ENCODE results near the gene LOC128125822.

Gene LOC128125822

DNA sequence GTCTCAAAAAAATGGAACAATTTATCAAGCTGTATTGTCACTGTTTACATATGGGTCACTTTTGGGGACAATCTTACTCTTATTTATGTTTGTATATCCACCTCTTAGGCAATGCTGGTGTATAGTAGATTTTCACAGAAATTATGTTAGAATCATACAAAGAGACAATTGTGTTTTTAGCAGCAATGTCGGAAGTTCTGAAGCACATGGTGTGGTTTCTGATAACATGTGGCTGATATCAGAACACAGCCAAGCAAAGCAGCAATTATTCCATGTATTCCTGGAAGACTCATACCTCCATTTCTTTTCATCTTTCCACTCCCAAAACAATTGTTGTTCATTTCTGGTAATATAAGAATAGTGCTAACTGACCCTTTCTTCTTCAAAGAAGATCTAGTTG is 17.5 kb upstream of the LOC128125822 start:
- no peak for DNase-seq (ENCODE audit: low spot score in 2 of 2, unreplicated experiment in 2 of 2)
- Mint-ChIP-seq H3K27ac (no peak overlapping the region), H3K4me1 (no peaks in the 10 kb centered on the region), H3K4me3 (no peak overlapping the region), H3K9me3 (no peaks in the 10 kb centered on the region), H3K27me3 (ENCODE audit: low read depth) (no peaks in the 10 kb centered on the region), H3K36me3 (no peaks in the 10 kb centered on the region)
- no peak for TF ChIP-seq CTCF (IDR thresholded peaks at IDR 0.05; ENCODE audit: unreplicated experiment)

DNA sequence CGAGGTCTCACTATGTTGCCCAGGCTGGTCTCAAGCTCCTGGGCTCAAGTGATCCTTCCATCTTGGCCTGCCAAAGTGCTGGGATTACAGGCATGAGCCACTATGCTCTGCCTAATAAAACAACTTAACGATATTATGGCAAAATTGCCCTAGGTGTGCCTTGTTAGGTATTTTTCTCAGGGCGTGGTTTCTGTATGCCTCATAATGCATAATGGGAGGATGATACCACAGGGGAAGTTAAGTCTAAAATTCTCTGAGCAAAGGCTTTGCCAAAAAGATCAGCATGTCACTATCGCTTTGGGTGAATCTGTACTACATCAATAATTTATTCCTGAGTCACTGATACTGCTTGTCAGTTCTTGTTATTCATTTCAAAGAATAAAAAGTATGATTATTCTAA is 15.9 kb upstream of the LOC128125822 start:
- H3K4me1 Mint-ChIP-seq, result peaks cover 5% of the 10 kb centered on the region
- H3K36me3 Mint-ChIP-seq, result no peaks in the 10 kb centered on the region
- no peaks in the 10 kb centered on the region for H3K9me3 Mint-ChIP-seq
- H3K4me3 Mint-ChIP-seq, result no peak overlapping the region
- DNase-seq (ENCODE audit: low spot score in 2 of 2, unreplicated experiment in 2 of 2), result no peak
- H3K27ac Mint-ChIP-seq, result no peak overlapping the region
- no peak for TF ChIP-seq CTCF (IDR thresholded peaks at IDR 0.05; ENCODE audit: unreplicated experiment)
- no peaks in the 10 kb centered on the region for H3K27me3 Mint-ChIP-seq (ENCODE audit: low read depth)

GRCh38 chr6:63558278-63558677 is 14.0 kb upstream of the LOC128125822 start:
- peaks cover 7% of the 10 kb centered on the region for H3K4me1 Mint-ChIP-seq
- no peak overlapping the region for H3K4me3 Mint-ChIP-seq
- DNase-seq (ENCODE audit: low spot score in 2 of 2, unreplicated experiment in 2 of 2), result no peak
- H3K9me3 Mint-ChIP-seq, result no peaks in the 10 kb centered on the region
- H3K27me3 Mint-ChIP-seq (ENCODE audit: low read depth), result no peaks in the 10 kb centered on the region
- H3K27ac Mint-ChIP-seq, result no peak overlapping the region
- no peak for TF ChIP-seq CTCF (IDR thresholded peaks at IDR 0.05; ENCODE audit: unreplicated experiment)
- H3K36me3 Mint-ChIP-seq, result no peaks in the 10 kb centered on the region

GRCh38 chr6:63560801-63561287 is 11.4 kb upstream of the LOC128125822 start:
- no peak for TF ChIP-seq CTCF (IDR thresholded peaks at IDR 0.05; ENCODE audit: unreplicated experiment)
- no peak for DNase-seq (ENCODE audit: low spot score in 2 of 2, unreplicated experiment in 2 of 2)
- Mint-ChIP-seq H3K36me3 (no peaks in the 10 kb centered on the region), H3K27ac (peak overlapping the region; percentile 24), H3K4me3 (no peak overlapping the region), H3K9me3 (no peaks in the 10 kb centered on the region), H3K27me3 (ENCODE audit: low read depth) (no peaks in the 10 kb centered on the region), H3K4me1 (peaks cover 13% of the 10 kb centered on the region)

DNA sequence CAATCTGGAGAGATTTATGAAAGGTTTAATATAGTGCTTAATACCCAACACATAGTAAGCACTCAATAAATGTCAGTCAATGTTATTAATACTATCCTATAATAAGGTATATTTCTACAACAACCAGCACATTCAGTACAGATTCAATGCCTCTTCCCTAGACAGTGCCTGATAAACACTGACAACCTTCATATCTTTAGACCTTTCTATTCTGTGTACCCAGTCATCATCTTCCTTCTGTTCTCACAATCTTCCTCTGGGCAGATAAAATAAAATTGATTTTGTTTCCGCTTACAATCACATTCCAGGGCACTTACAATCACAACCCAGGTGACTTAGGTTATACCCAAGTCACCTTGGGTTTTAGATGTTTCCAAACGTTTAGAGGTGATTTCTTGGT is 11.0 kb upstream of the LOC128125822 start:
- Mint-ChIP-seq H3K27ac (no peak overlapping the region), H3K4me3 (no peak overlapping the region), H3K36me3 (no peaks in the 10 kb centered on the region), H3K9me3 (no peaks in the 10 kb centered on the region), H3K4me1 (peaks cover 18% of the 10 kb centered on the region), H3K27me3 (ENCODE audit: low read depth) (no peaks in the 10 kb centered on the region)
- DNase-seq (ENCODE audit: low spot score in 2 of 2, unreplicated experiment in 2 of 2), result no peak
- no peak for TF ChIP-seq CTCF (IDR thresholded peaks at IDR 0.05; ENCODE audit: unreplicated experiment)

GRCh38 chr6:63563235-63563634 is 9.0 kb upstream of the LOC128125822 start:
- H3K9me3 Mint-ChIP-seq, result peaks cover 16% of the 10 kb centered on the region

More at GRCh38 chr6:63563235-63563634, 9.0 kb upstream of the LOC128125822 start:
- Mint-ChIP-seq H3K27ac (no peak overlapping the region), H3K4me1 (peaks cover 25% of the 10 kb centered on the region), H3K4me3 (no peak overlapping the region), H3K36me3 (peaks cover 6% of the 10 kb centered on the region), H3K27me3 (ENCODE audit: low read depth) (no peaks in the 10 kb centered on the region)
- no peak for TF ChIP-seq CTCF (IDR thresholded peaks at IDR 0.05; ENCODE audit: unreplicated experiment)
- no peak for DNase-seq (ENCODE audit: low spot score in 2 of 2, unreplicated experiment in 2 of 2)

Data from mesothelial cell of epicardium (in vitro differentiated cells).